IPS-20b (cell line): ENCODE measurements around the gene CSRP1.

Experiments used
- H3K27ac ChIP-seq: one replicate; pipeline ENCODE4 v1.5.1; 2013; ENCODE audit warnings: low read length
- H3K27me3 ChIP-seq: 2 replicates; pipeline ENCODE4 v1.6.1; 2013; ENCODE audit warnings: mild to moderate bottlenecking, low read length, inconsistent platforms; ENCODE audit not compliant: insufficient read depth
- H3K36me3 ChIP-seq: 2 replicates; pipeline ENCODE4 v1.6.1; 2013; ENCODE audit warnings: low read depth, mild to moderate bottlenecking, inconsistent platforms, low read length, moderate library complexity; ENCODE audit not compliant: insufficient read depth
- H3K4me1 ChIP-seq: 2 replicates; pipeline ENCODE4 v1.6.1; 2013; ENCODE audit warnings: mild to moderate bottlenecking, control low read depth, inconsistent platforms, low read length, moderate library complexity; ENCODE audit not compliant: insufficient read depth
- H3K4me3 ChIP-seq: 2 replicates; pipeline ENCODE4 v1.5.1; 2013; ENCODE audit warnings: mild to moderate bottlenecking, low read length, inconsistent platforms
- H3K9ac ChIP-seq: 2 replicates; pipeline ENCODE4 v1.6.1; 2013; ENCODE audit warnings: low read depth, mild to moderate bottlenecking, inconsistent platforms, low read length, moderate library complexity
- H3K9me3 ChIP-seq: 2 replicates; pipeline ENCODE4 v1.6.1; 2013; ENCODE audit warnings: mild to moderate bottlenecking, low read depth, low read length, inconsistent platforms; ENCODE audit not compliant: insufficient read depth

Gene CSRP1

DNA sequence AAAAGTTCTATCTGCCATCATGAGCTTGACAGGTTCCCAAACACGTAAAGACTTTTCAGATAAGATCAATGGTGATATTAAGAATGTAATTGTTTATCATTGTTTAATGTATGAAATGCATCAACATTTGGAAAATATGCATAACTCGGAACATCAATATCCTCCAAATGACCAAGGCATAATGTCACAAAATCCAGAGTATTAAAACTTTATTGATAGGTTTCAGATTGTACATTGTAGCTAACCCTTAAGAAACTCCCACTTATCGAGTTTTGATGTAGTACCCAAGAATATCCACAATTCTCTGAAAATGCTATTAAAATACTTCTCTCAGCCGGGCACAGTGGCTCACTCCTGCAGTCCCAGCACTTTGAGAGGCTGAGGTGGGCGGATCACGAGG, 73.3 kb downstream of the CSRP1 start:
- H3K36me3 ChIP-seq: no peaks in the 10 kb centered on the region

More for the DNA sequence above, 73.3 kb downstream of the CSRP1 start:
- Histone ChIP-seq H3K4me1 (peaks cover 2% of the 10 kb centered on the region; the same call in 1 of the 2 replicates), H3K9ac (no peak overlapping the region), H3K4me3 (no peak overlapping the region), H3K27ac (no peak overlapping the region), H3K9me3 (no peaks in the 10 kb centered on the region), H3K27me3 (no peaks in the 10 kb centered on the region)
